ENCODE data around the gene SIX4. TPM values are rescaled to one million over a fixed set of nuclear protein-coding genes. Genes with fewer than 3 reads are reported as not detected.
A peak's percentile ranks its signal among the peaks of the same experiment; 100 is the strongest.

SIX4 gene
- total RNA-seq, 1 donor from 2014 or later: not detected

DNA sequence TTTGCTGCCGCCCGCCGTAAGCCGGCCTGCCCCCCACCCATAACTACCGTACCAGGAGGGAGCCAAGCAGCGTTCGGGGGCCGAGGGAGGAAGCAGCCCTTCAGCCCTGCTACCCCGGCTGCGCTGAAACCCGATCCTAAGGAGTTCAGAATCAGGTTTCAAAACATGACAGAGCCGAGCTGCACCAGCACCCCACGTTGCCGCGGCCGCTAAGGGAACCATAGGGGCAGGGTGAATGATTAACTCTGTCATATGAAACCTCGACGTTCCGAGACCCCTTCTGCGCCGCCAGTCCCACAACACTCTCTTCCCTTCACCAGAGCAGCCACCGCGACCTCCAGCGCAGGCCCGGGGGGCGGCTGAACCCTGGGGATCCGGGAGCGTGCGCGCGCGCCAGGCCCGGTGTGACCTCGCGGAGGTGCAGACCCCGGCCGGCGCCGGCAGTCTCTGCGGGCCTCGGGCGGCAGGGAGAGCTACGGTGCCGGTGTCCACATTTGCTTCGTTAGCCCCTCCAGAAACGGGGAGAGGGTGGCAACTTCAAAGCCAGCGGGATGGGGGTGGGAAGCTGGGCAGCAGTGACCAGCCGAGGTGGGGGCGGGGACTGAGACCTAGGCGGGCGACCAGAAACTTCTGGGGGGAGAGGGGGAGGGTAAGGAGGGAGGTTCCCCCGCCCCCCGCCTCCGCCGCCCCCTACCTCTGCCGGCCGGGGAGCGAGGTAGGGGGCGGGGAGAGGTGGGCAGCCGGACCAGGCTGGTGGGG, 1.6 kb downstream of the SIX4 start:
- DNase-seq (peak; percentile 25), ATAC-seq (ENCODE audit: low read depth) (no peak)
- H3K27me3 Mint-ChIP-seq: peaks cover 64% of the 10 kb centered on the region
- ChIA-PET CTCF (interaction anchor here (0.6 to 1.5 kb wide), 2 partner anchors 10 to 74 kb away, joined by 3 to 6 read pairs; no protein-coding TSS in a partner anchor), POLR2A (interaction anchor here (0.7 to 1.2 kb wide), 2 partner anchors 10 to 66 kb away, joined by 3 to 6 read pairs; no protein-coding TSS in a partner anchor)
- TF ChIP-seq, protein P1, sequence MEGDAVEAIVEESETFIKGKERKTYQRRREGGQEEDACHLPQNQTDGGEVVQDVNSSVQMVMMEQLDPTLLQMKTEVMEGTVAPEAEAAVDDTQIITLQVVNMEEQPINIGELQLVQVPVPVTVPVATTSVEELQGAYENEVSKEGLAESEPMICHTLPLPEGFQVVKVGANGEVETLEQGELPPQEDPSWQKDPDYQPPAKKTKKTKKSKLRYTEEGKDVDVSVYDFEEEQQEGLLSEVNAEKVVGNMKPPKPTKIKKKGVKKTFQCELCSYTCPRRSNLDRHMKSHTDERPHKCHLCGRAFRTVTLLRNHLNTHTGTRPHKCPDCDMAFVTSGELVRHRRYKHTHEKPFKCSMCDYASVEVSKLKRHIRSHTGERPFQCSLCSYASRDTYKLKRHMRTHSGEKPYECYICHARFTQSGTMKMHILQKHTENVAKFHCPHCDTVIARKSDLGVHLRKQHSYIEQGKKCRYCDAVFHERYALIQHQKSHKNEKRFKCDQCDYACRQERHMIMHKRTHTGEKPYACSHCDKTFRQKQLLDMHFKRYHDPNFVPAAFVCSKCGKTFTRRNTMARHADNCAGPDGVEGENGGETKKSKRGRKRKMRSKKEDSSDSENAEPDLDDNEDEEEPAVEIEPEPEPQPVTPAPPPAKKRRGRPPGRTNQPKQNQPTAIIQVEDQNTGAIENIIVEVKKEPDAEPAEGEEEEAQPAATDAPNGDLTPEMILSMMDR (IDR thresholded peaks at IDR 0.05): no peak
- no peak overlapping the region for H3K27ac Mint-ChIP-seq
- H3K4me1 Mint-ChIP-seq: peaks cover 22% of the 10 kb centered on the region
- H3K9me3 Mint-ChIP-seq: peaks cover 3% of the 10 kb centered on the region
- no peaks in the 10 kb centered on the region for H3K36me3 Mint-ChIP-seq (ENCODE audit: low read depth)
- H3K4me3 Mint-ChIP-seq: peak overlapping the region; percentile 87
- intact Hi-C loops (cut with micrococcal nuclease): loop anchor here (1.0 to 5.0 kb wide), 6 partner anchors 31 to 395 kb away; partner anchors contain the start of genes SLC38A6 and TRMT5

DNA sequence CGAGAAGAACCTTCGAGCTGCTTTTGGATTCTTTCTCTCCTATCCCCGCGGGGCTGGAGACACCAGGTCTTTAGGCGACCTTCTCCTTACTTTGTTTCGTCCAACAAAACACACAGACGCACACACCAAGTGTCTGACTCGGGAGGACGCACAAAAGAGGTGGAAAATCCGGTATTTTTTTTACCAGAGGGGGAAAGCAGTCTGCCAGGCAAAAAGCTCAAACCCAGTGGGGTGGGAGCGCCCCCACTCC, 2.1 kb downstream of the SIX4 start:
- Mint-ChIP-seq H3K36me3 (ENCODE audit: low read depth) (no peaks in the 10 kb centered on the region), H3K4me1 (peaks cover 22% of the 10 kb centered on the region), H3K27me3 (peaks cover 59% of the 10 kb centered on the region), H3K27ac (no peak overlapping the region), H3K4me3 (peak overlapping the region; percentile 87), H3K9me3 (no peaks in the 10 kb centered on the region)
- ATAC-seq (ENCODE audit: low read depth): no peak
- POLR2A ChIA-PET: interaction anchor here (1.2 kb wide), 1 partner anchor 10 kb away, joined by 3 read pairs; no protein-coding TSS in a partner anchor
- no peak for DNase-seq
- intact Hi-C loops (cut with micrococcal nuclease): loop anchor here (1.0 to 5.0 kb wide), 5 partner anchors 31 to 395 kb away; no protein-coding TSS in a partner anchor
- TF ChIP-seq, protein P1 (IDR thresholded peaks at IDR 0.05): no peak
- CTCF ChIA-PET: interaction anchor here (0.6 to 1.5 kb wide), 2 partner anchors 11 to 74 kb away, joined by 3 to 6 read pairs; no protein-coding TSS in a partner anchor

- no peaks in the 10 kb centered on the region for H3K9me3 Mint-ChIP-seq
- intact Hi-C loops (cut with micrococcal nuclease): loop anchor here (1.0 to 5.0 kb wide), 5 partner anchors 32 to 394 kb away; no protein-coding TSS in a partner anchor
- peaks cover 54% of the 10 kb centered on the region for H3K27me3 Mint-ChIP-seq
- POLR2A ChIA-PET: interaction anchor here (0.5 kb wide), 1 partner anchor 298 kb away, joined by 5 read pairs; no protein-coding TSS in a partner anchor
- H3K36me3 Mint-ChIP-seq (ENCODE audit: low read depth): no peaks in the 10 kb centered on the region
- ATAC-seq (ENCODE audit: low read depth) (peak; percentile 60), DNase-seq (peak; percentile 43)
- peaks cover 22% of the 10 kb centered on the region for H3K4me1 Mint-ChIP-seq
- H3K27ac Mint-ChIP-seq: no peak overlapping the region
- H3K4me3 Mint-ChIP-seq: peak overlapping the region; percentile 87
- TF ChIP-seq, protein P1 (IDR thresholded peaks at IDR 0.05): no peak
- CTCF ChIA-PET: no interaction called here
Observed at GRCh38 chr14:60721326-60722106, 2.6 kb downstream of the SIX4 start.

DNA sequence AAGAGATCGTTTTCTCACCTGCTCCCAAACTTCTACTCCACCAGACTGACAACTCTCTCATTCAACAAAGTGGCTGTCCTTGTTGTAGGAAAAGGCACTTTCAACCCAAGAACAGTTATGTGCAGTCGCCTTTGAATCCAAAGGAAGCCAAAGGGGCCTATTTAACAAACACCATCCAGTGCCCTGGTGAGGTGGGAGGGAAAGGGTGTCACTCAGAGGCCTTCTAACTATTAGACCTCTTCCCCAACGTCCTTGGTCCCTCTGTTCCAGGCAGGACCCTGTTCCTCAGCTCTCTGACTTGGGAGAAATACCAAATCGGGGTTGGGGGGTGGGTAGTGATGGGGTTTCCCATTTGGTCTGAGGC, 3.2 kb downstream of the SIX4 start:
- Mint-ChIP-seq H3K9me3 (no peaks in the 10 kb centered on the region), H3K27me3 (peaks cover 54% of the 10 kb centered on the region), H3K27ac (peak overlapping the region; percentile 20), H3K4me1 (peaks cover 22% of the 10 kb centered on the region), H3K36me3 (ENCODE audit: low read depth) (no peaks in the 10 kb centered on the region), H3K4me3 (peak overlapping the region; percentile 73)
- DNase-seq (no peak), ATAC-seq (ENCODE audit: low read depth) (no peak)
- intact Hi-C loops (cut with micrococcal nuclease): loop anchor here (5.0 kb wide), 2 partner anchors 126 to 394 kb away; no protein-coding TSS in a partner anchor
- TF ChIP-seq, protein P1 (IDR thresholded peaks at IDR 0.05): no peak
- POLR2A ChIA-PET: interaction anchor here (0.5 kb wide), 1 partner anchor 298 kb away, joined by 5 read pairs; no protein-coding TSS in a partner anchor
- CTCF ChIA-PET: no interaction called here

GRCh38 chr14:60720391-60720790, 3.8 kb downstream of the SIX4 start:
- ATAC-seq (ENCODE audit: low read depth): no peak
- no peaks in the 10 kb centered on the region for H3K36me3 Mint-ChIP-seq (ENCODE audit: low read depth)
- H3K4me3 Mint-ChIP-seq: peak overlapping the region; percentile 51

More at GRCh38 chr14:60720391-60720790, 3.8 kb downstream of the SIX4 start:
- H3K9me3 Mint-ChIP-seq: no peaks in the 10 kb centered on the region
- intact Hi-C loops (cut with micrococcal nuclease): loop anchor here (5.0 kb wide), 2 partner anchors 127 to 393 kb away; no protein-coding TSS in a partner anchor
- no peak for DNase-seq
- TF ChIP-seq, protein P1 (IDR thresholded peaks at IDR 0.05): no peak
- CTCF ChIA-PET: no interaction called here
- no peak overlapping the region for H3K27ac Mint-ChIP-seq
- POLR2A ChIA-PET: no interaction called here
- peaks cover 22% of the 10 kb centered on the region for H3K4me1 Mint-ChIP-seq
- peaks cover 53% of the 10 kb centered on the region for H3K27me3 Mint-ChIP-seq

All from activated B cell treated with CpG ODN at 0.5 μM for 24 hours (primary cell).